ENCODE measurements around the gene HDAC7. TPM values are rescaled to one million over a fixed set of nuclear protein-coding genes. Genes with fewer than 3 reads are reported as not detected.

The HDAC7 gene
- total RNA-seq, 3 donors from 2014 or later (not counting 1 experiment from before 2014, with no cell fraction given), result 141 to 235 (median 147) TPM

GRCh38 chr12:47850153-47851084, 30.7 kb upstream of the HDAC7 start:
- Mint-ChIP-seq H3K27ac (no peak overlapping the region), H3K4me3 (no peak overlapping the region), H3K9me3 (no peaks in the 10 kb centered on the region), H3K27me3 (ENCODE audit: low read depth in 2 of 2) (peaks cover 0 to 2% of the 10 kb centered on the region in 2 donors), H3K36me3 (no peaks in the 10 kb centered on the region), H3K4me1 (no peaks in the 10 kb centered on the region)
- TF ChIP-seq CTCF (IDR thresholded peaks at IDR 0.05), result no peak
- DNase-seq, result no peak
- Histone ChIP-seq H3K9me3 (ENCODE audit: control insufficient read depth, insufficient read depth, low read length) (no peaks in the 10 kb centered on the region), H3K36me3 (ENCODE audit: control insufficient read depth, insufficient read depth, low read length) (no peaks in the 10 kb centered on the region), H3K27me3 (ENCODE audit: control insufficient read depth, insufficient read depth, low read length) (no peaks in the 10 kb centered on the region), H3K4me3 (ENCODE audit: low read length) (no peak overlapping the region), H3K4me1 (ENCODE audit: control insufficient read depth, insufficient read depth, low read length) (no peaks in the 10 kb centered on the region), H3K27ac (ENCODE audit: low read length) (no peak overlapping the region)
- intact Hi-C loops (cut with micrococcal nuclease), result no loop called here
- 85% methylated on average over 11 of the region's 12 CpGs for WGBS (ENCODE audit: insufficient coverage)
- no peak for ATAC-seq

- intact Hi-C loops (cut with micrococcal nuclease), result no loop called here
- H3K27me3 Mint-ChIP-seq (ENCODE audit: low read depth in 2 of 2), result peaks cover 4 to 7% of the 10 kb centered on the region in 2 donors
- DNase-seq, result no peak
- no peaks in the 10 kb centered on the region for H3K4me1 Mint-ChIP-seq
- no peak overlapping the region for H3K27ac ChIP-seq (ENCODE audit: low read length)
- no peaks in the 10 kb centered on the region for H3K36me3 ChIP-seq (ENCODE audit: control insufficient read depth, insufficient read depth, low read length)
- H3K4me3 Mint-ChIP-seq, result no peak overlapping the region
- H3K9me3 ChIP-seq (ENCODE audit: control insufficient read depth, insufficient read depth, low read length), result no peaks in the 10 kb centered on the region
- no peak overlapping the region for H3K4me3 ChIP-seq (ENCODE audit: low read length)
- H3K27me3 ChIP-seq (ENCODE audit: control insufficient read depth, insufficient read depth, low read length), result no peaks in the 10 kb centered on the region
- H3K27ac Mint-ChIP-seq, result no peak overlapping the region
- no peaks in the 10 kb centered on the region for H3K9me3 Mint-ChIP-seq
- H3K36me3 Mint-ChIP-seq, result no peaks in the 10 kb centered on the region
- no peaks in the 10 kb centered on the region for H3K4me1 ChIP-seq (ENCODE audit: control insufficient read depth, insufficient read depth, low read length)
- TF ChIP-seq CTCF (IDR thresholded peaks at IDR 0.05), result no peak
- 52% methylated on average over 5 of the region's 5 CpGs for WGBS (ENCODE audit: insufficient coverage)
- ATAC-seq, result no peak
These were observed 29.6 kb upstream of the HDAC7 start for GRCh38 chr12:47849261-47849660.

GRCh38 chr12:47848853-47849252, 29.1 kb upstream of the HDAC7 start:
- no peaks in the 10 kb centered on the region for H3K4me1 Mint-ChIP-seq
- no peak overlapping the region for H3K4me3 Mint-ChIP-seq
- H3K9me3 Mint-ChIP-seq, result no peaks in the 10 kb centered on the region
- H3K27ac ChIP-seq (ENCODE audit: low read length), result no peak overlapping the region
- ATAC-seq, result no peak
- WGBS (ENCODE audit: insufficient coverage), result 78% methylated on average over 5 of the region's 5 CpGs
- H3K27ac Mint-ChIP-seq, result no peak overlapping the region
- H3K27me3 ChIP-seq (ENCODE audit: control insufficient read depth, insufficient read depth, low read length), result no peaks in the 10 kb centered on the region
- H3K4me3 ChIP-seq (ENCODE audit: low read length), result no peak overlapping the region
- H3K27me3 Mint-ChIP-seq (ENCODE audit: low read depth in 2 of 2), result peaks cover 4 to 7% of the 10 kb centered on the region in 2 donors
- intact Hi-C loops (cut with micrococcal nuclease), result no loop called here
- DNase-seq, result no peak
- no peaks in the 10 kb centered on the region for H3K4me1 ChIP-seq (ENCODE audit: control insufficient read depth, insufficient read depth, low read length)
- no peak for TF ChIP-seq CTCF (IDR thresholded peaks at IDR 0.05)
- no peaks in the 10 kb centered on the region for H3K9me3 ChIP-seq (ENCODE audit: control insufficient read depth, insufficient read depth, low read length)
- H3K36me3 Mint-ChIP-seq, result no peaks in the 10 kb centered on the region
- H3K36me3 ChIP-seq (ENCODE audit: control insufficient read depth, insufficient read depth, low read length), result no peaks in the 10 kb centered on the region

All from natural killer cell (primary cell).